Vagina (tissue), 2 donors: ENCODE data around the gene HDX. TPM values are rescaled to one million over a fixed set of nuclear protein-coding genes. Genes with fewer than 3 reads are reported as not detected.

Experiments used
- DNase-seq, 2 donors: peaks; one replicate each; pipeline ENCODE4 v3.0.0-alpha.2; 2017; ENCODE audit errors: extremely low spot score in 2 of 2
- H3K27ac ChIP-seq: fragments of 200-600 bp; sonication (generic); one replicate; pipeline ENCODE4 v1.5.1; 2019
- H3K27me3 ChIP-seq: fragments of 200-600 bp; sonication (generic); one replicate; pipeline ENCODE4 v1.5.1; 2019
- H3K36me3 ChIP-seq, 2 donors: fragments of 200-600 bp; sonication (generic); one replicate each; pipeline ENCODE4 v1.5.1; 2017 to 2019
- H3K4me1 ChIP-seq: fragments of 200-600 bp; sonication (generic); one replicate; pipeline ENCODE4 v1.5.1; 2019
- H3K4me3 ChIP-seq, 2 donors: fragments of 200-600 bp; sonication (generic); 1 replicate in 1 of 2; 2 replicates in 1 of 2; pipeline ENCODE4 v1.5.1; 2016 to 2019
- H3K9me3 ChIP-seq: fragments of 200-600 bp; sonication (generic); one replicate; pipeline ENCODE4 v1.5.1; 2019
- CTCF ChIP-seq, 3 experiments: fragments of 450-650 bp in 2 of 3; fragments of 200-600 bp in 1 of 3; sonication (generic) in 1 of 3; IDR thresholded peaks; one replicate each; pipeline ENCODE4 v1.5.1; 2017 to 2019; ENCODE audit warnings: antibody characterized with exemption in 3 of 3, mild to moderate bottlenecking in 2 of 3, moderate library complexity in 2 of 3
- POLR2A ChIP-seq, 2 donors: fragments of 450-650 bp; IDR thresholded peaks; one replicate each; pipeline ENCODE4 v1.6.1; 2017; ENCODE audit warnings: antibody characterized with exemption in 2 of 2, mild to moderate bottlenecking in 2 of 2, moderate library complexity in 2 of 2
- POLR2AphosphoS5 ChIP-seq, 2 donors: sonication (generic); formaldehyde crosslinking; IDR thresholded peaks; one replicate each; pipeline ENCODE4 v1.9.0; 2017; ENCODE audit warnings: antibody characterized with exemption in 2 of 2, mild to moderate bottlenecking in 2 of 2, low read depth in 1 of 2; ENCODE audit not compliant: insufficient read depth in 1 of 2
- intact Hi-C: fragments of 100-400 bp; cut with DNase I; formaldehyde crosslinking; loops from one replicate; pipeline ENCODE4 v1.15.1; 2023
- total RNA-seq: library from RNA; depleted of rRNA; stranded (reverse); fragments of >200 nt; gene quantifications from one replicate; pipeline ENCODE4 v1.2.3, GENCODE V29; 2016

Gene HDX
- total RNA-seq, 1 donor from 2014 or later, result 4.4 TPM

GRCh38 chrX:84467898-84468297 lies 34.4 kb downstream of the HDX start:
- DNase-seq, result no peak
- H3K27ac ChIP-seq, result no peak overlapping the region
- intact Hi-C loops, result no loop called here
- H3K4me1 ChIP-seq, result no peaks in the 10 kb centered on the region
- H3K4me3 ChIP-seq, result no peak overlapping the region
- H3K36me3 ChIP-seq, result no peaks in the 10 kb centered on the region
- no peaks in the 10 kb centered on the region for H3K9me3 ChIP-seq
- no peak for TF ChIP-seq POLR2AphosphoS5 (IDR thresholded peaks at IDR 0.05; ENCODE audit: insufficient read depth in 1 of 2, low read depth in 1 of 2)
- no peak for TF ChIP-seq POLR2A (IDR thresholded peaks at IDR 0.05)
- no peak for TF ChIP-seq CTCF (IDR thresholded peaks at IDR 0.05)
- H3K27me3 ChIP-seq, result no peaks in the 10 kb centered on the region

GRCh38 chrX:84453351-84454246 lies 48.7 kb downstream of the HDX start:
- intact Hi-C loops, result no loop called here
- Histone ChIP-seq H3K4me1 (no peaks in the 10 kb centered on the region), H3K9me3 (no peaks in the 10 kb centered on the region), H3K27me3 (no peaks in the 10 kb centered on the region), H3K4me3 (no peak overlapping the region), H3K27ac (no peak overlapping the region), H3K36me3 (no peaks in the 10 kb centered on the region)
- no peak for DNase-seq
- TF ChIP-seq CTCF (IDR thresholded peaks at IDR 0.05), result no peak
- TF ChIP-seq POLR2A (IDR thresholded peaks at IDR 0.05), result no peak
- TF ChIP-seq POLR2AphosphoS5 (IDR thresholded peaks at IDR 0.05; ENCODE audit: insufficient read depth in 1 of 2, low read depth in 1 of 2), result no peak

GRCh38 chrX:84441143-84441542 lies 61.1 kb downstream of the HDX start:
- no peaks in the 10 kb centered on the region for H3K9me3 ChIP-seq
- no peak overlapping the region for H3K4me3 ChIP-seq
- no peak for DNase-seq
- TF ChIP-seq CTCF (IDR thresholded peaks at IDR 0.05) (no peak), POLR2AphosphoS5 (IDR thresholded peaks at IDR 0.05; ENCODE audit: insufficient read depth in 1 of 2, low read depth in 1 of 2) (no peak), POLR2A (IDR thresholded peaks at IDR 0.05) (no peak)
- no peaks in the 10 kb centered on the region for H3K36me3 ChIP-seq
- intact Hi-C loops, result no loop called here
- no peaks in the 10 kb centered on the region for H3K4me1 ChIP-seq
- H3K27me3 ChIP-seq, result no peaks in the 10 kb centered on the region
- H3K27ac ChIP-seq, result no peak overlapping the region

- TF ChIP-seq CTCF (IDR thresholded peaks at IDR 0.05) (no peak), POLR2AphosphoS5 (IDR thresholded peaks at IDR 0.05; ENCODE audit: insufficient read depth in 1 of 2, low read depth in 1 of 2) (no peak), POLR2A (IDR thresholded peaks at IDR 0.05) (no peak)
- no peaks in the 10 kb centered on the region for H3K27me3 ChIP-seq
- DNase-seq, result no peak
- intact Hi-C loops, result no loop called here
- H3K4me3 ChIP-seq, result no peak overlapping the region
- H3K4me1 ChIP-seq, result no peaks in the 10 kb centered on the region
- no peaks in the 10 kb centered on the region for H3K9me3 ChIP-seq
- H3K36me3 ChIP-seq, result no peaks in the 10 kb centered on the region
- H3K27ac ChIP-seq, result no peak overlapping the region
Measured at GRCh38 chrX:84415140-84415539, 87.1 kb downstream of the HDX start.

- H3K27me3 ChIP-seq, result no peaks in the 10 kb centered on the region
- H3K9me3 ChIP-seq, result no peaks in the 10 kb centered on the region
- H3K36me3 ChIP-seq, result no peaks in the 10 kb centered on the region
- H3K4me1 ChIP-seq, result no peaks in the 10 kb centered on the region
- H3K4me3 ChIP-seq, result peak overlapping the region in 1 of 2 donors; percentile 16
- no peak for TF ChIP-seq CTCF (IDR thresholded peaks at IDR 0.05)
- no peak for TF ChIP-seq POLR2AphosphoS5 (IDR thresholded peaks at IDR 0.05; ENCODE audit: insufficient read depth in 1 of 2, low read depth in 1 of 2)
- TF ChIP-seq POLR2A (IDR thresholded peaks at IDR 0.05), result no peak
- no peak for DNase-seq
- intact Hi-C loops, result no loop called here
- peak overlapping the region; percentile 13 for H3K27ac ChIP-seq
Measured at GRCh38 chrX:84363663-84364062, 138.6 kb downstream of the HDX start.
